HG03575 (cell line): ENCODE data around the gene HMCN1.

Experiments
- ATAC-seq: cut with Tn5 transposase; IDR thresholded peaks from one replicate; pipeline ENCODE4 v1.9.1; 2021; ENCODE audit not compliant: unreplicated experiment, insufficient number of reproducible peaks, low FRiP score; ENCODE audit errors: extremely low read depth

The HMCN1 gene

GRCh38 chr1:186228749-186229148, 494.6 kb downstream of the HMCN1 start:
- ATAC-seq: no peak

GRCh38 chr1:186231861-186232436, 497.8 kb downstream of the HMCN1 start:
- no peak for ATAC-seq

GRCh38 chr1:186234976-186235686, 500.9 kb downstream of the HMCN1 start:
- no peak for ATAC-seq

- no peak for ATAC-seq
Observed at GRCh38 chr1:186235696-186236095, 501.5 kb downstream of the HMCN1 start.

- ATAC-seq: no peak
Observed at GRCh38 chr1:186236921-186237320, 502.7 kb downstream of the HMCN1 start.

- no peak for ATAC-seq
Observed at GRCh38 chr1:186239171-186239570, 505.0 kb downstream of the HMCN1 start.

GRCh38 chr1:186240436-186240835, 506.2 kb downstream of the HMCN1 start:
- no peak for ATAC-seq
